A549 (cell line): ENCODE data around the gene RETREG1. TPM values are rescaled to one million over a fixed set of nuclear protein-coding genes. Genes with fewer than 3 reads are reported as not detected.

ENCODE experiments used
- ATAC-seq, 2 experiments: fragments of 200-7000 bp in 1 of 2; fragments of >200 bp in 1 of 2; cut with Nextera tagmentation in 1 of 2; cut with Tn5 transposase in 1 of 2; 3 replicates each; pipeline versions ENCODE4 v1.8.0 to v1.9.1; 2018 to 2020; ENCODE audit warnings: mild to moderate bottlenecking in 1 of 2, moderate library complexity in 1 of 2
- CTCF ChIA-PET: fragments of 300-600 bp; sonication (Branson Sonifier 250); formaldehyde crosslinking; extraction: SDS; loops from one replicate; lab custom pipeline; 2021; ENCODE audit warnings: antibody characterized with exemption, inconsistent platforms; lab: Yijun Ruan, JAX
- POLR2A ChIA-PET: fragments of 350-600 bp; formaldehyde crosslinking; extraction: SDS; loops from one replicate; lab custom pipeline; 2021; ENCODE audit warnings: antibody characterized with exemption, inconsistent platforms; lab: Yijun Ruan, JAX
- DNase-seq, 2 experiments: peaks; one replicate each; pipeline versions ENCODE4 v3.0.0 to v3.0.0-alpha.2; 2011 to 2016; ENCODE audit warnings: low read depth in 1 of 2, low spot score in 1 of 2
- FAIRE-seq: peaks from 2 replicates; lab custom pipeline; 2011; peaks lifted over from hg19 to GRCh38; lab: Jason Lieb, UNC
- H3K27ac ChIP-seq, 2 experiments: fragments of >200 bp; sonication (Bioruptor Twin); formaldehyde crosslinking; 3 replicates each; pipeline ENCODE4 v1.5.1; 2016 to 2017
- H3K4me1 ChIP-seq: fragments of >200 bp; sonication (Bioruptor Twin); formaldehyde crosslinking; 3 replicates; pipeline ENCODE4 v1.6.1; 2016
- H3K4me2 ChIP-seq: fragments of >200 bp; sonication (Bioruptor Twin); formaldehyde crosslinking; 3 replicates; pipeline ENCODE4 v1.6.1; 2016
- H3K4me3 ChIP-seq: fragments of >200 bp; sonication (Bioruptor Twin); formaldehyde crosslinking; 3 replicates; pipeline ENCODE4 v1.5.1; 2016
- H3K9me3 ChIP-seq: fragments of >200 bp; sonication (Bioruptor Twin); formaldehyde crosslinking; 3 replicates; pipeline ENCODE4 v1.6.1; 2016
- CBX8 ChIP-seq: fragments of 200-600 bp; sonication (generic); IDR thresholded peaks from 2 replicates; pipeline ENCODE4 v1.6.1; 2016
- CHD2 ChIP-seq: fragments of 150-350 bp; IDR thresholded peaks from 2 replicates; pipeline ENCODE4 v1.6.1; 2014; ENCODE audit warnings: low read length; ENCODE audit not compliant: partially characterized antibody
- EHMT2 ChIP-seq: fragments of 200-600 bp; sonication (generic); IDR thresholded peaks from 2 replicates; pipeline ENCODE4 v1.6.1; 2016; ENCODE audit warnings: antibody characterized with exemption, low read depth, mild to moderate bottlenecking, moderate library complexity
- ESRRA ChIP-seq: fragments of 150-350 bp; IDR thresholded peaks from 2 replicates; pipeline ENCODE4 v1.6.1; 2014; ENCODE audit warnings: mild to moderate bottlenecking, low read length, borderline replicate concordance
- FOSB ChIP-seq: fragments of 250-450 bp; sonication (Bioruptor Pico); IDR thresholded peaks from 2 replicates; pipeline ENCODE4 v1.5.0; 2020; ENCODE audit warnings: mild to moderate bottlenecking, moderate library complexity
- FOXS1 ChIP-seq: fragments of 250-450 bp; sonication (Bioruptor Pico); IDR thresholded peaks from 2 replicates; pipeline ENCODE4 v1.5.0; 2020; ENCODE audit warnings: mild to moderate bottlenecking, moderate library complexity
- HDAC2 ChIP-seq: fragments of 200-600 bp; sonication (generic); IDR thresholded peaks from 2 replicates; pipeline ENCODE4 v1.6.1; 2016
- HMGXB4 ChIP-seq: fragments of 250-450 bp; sonication (Bioruptor Pico); IDR thresholded peaks from 2 replicates; pipeline ENCODE4 v1.5.0; 2021; ENCODE audit warnings: mild to moderate bottlenecking, moderate library complexity, borderline replicate concordance
- HOXA7 ChIP-seq: fragments of 250-450 bp; sonication (Bioruptor Pico); IDR thresholded peaks from 2 replicates; pipeline ENCODE4 v1.5.0; 2020; ENCODE audit warnings: mild to moderate bottlenecking, moderate library complexity
- HOXB13 ChIP-seq: fragments of 250-450 bp; sonication (Bioruptor Pico); IDR thresholded peaks from 2 replicates; pipeline ENCODE4 v1.5.0; 2020; ENCODE audit warnings: low read depth, mild to moderate bottlenecking, moderate library complexity
- HOXB5 ChIP-seq: fragments of 250-450 bp; sonication (Bioruptor Pico); IDR thresholded peaks from 2 replicates; pipeline ENCODE4 v1.5.0; 2020; ENCODE audit warnings: mild to moderate bottlenecking, moderate library complexity
- KDM5A ChIP-seq: fragments of 200-600 bp; sonication (generic); IDR thresholded peaks from 2 replicates; pipeline ENCODE4 v1.6.1; 2016; ENCODE audit warnings: antibody characterized with exemption, mild to moderate bottlenecking
- MAFK ChIP-seq: fragments of 450-650 bp; IDR thresholded peaks from 2 replicates; pipeline ENCODE4 v1.6.1; 2014; ENCODE audit not compliant: partially characterized antibody
- MAZ ChIP-seq: fragments of 150-350 bp; IDR thresholded peaks from 2 replicates; pipeline ENCODE4 v1.6.1; 2014; ENCODE audit warnings: antibody characterized with exemption, low read depth, low read length, borderline replicate concordance
- MYC ChIP-seq: IDR thresholded peaks from 2 replicates; pipeline ENCODE4 v1.6.1; 2012; ENCODE audit warnings: mild to moderate bottlenecking, inconsistent platforms, low read length, improper control_type of control experiment, borderline replicate concordance
- NR3C1 ChIP-seq: fragments of >200 bp; sonication (Bioruptor Twin); formaldehyde crosslinking; IDR thresholded peaks from 3 replicates; pipeline ENCODE4 v1.6.1; 2017
- POLR2A ChIP-seq: IDR thresholded peaks from 2 replicates; pipeline ENCODE4 v1.6.1; 2012; ENCODE audit warnings: mild to moderate bottlenecking, low read length
- POLR2AphosphoS2 ChIP-seq: conservative IDR thresholded peaks from 2 replicates; pipeline ENCODE4 v1.6.1; 2012; ENCODE audit warnings: low read length, improper control_type of control experiment, inconsistent platforms
- RNF2 ChIP-seq: fragments of 200-600 bp; sonication (generic); IDR thresholded peaks from 2 replicates; pipeline ENCODE4 v1.6.1; 2016; ENCODE audit warnings: low read depth, mild to moderate bottlenecking, antibody characterized with exemption, moderate library complexity, borderline replicate concordance
- SMC3 ChIP-seq: fragments of >200 bp; sonication (Bioruptor Twin); formaldehyde crosslinking; IDR thresholded peaks from 3 replicates; pipeline ENCODE4 v1.6.1; 2018; ENCODE audit warnings: inconsistent platforms
- WGBS: methylation state at CpG from one replicate; pipeline ENCODE4 v1.1.6; 2017; ENCODE audit errors: missing lambda C conversion rate; 5-methylcytosine and 5-hydroxymethylcytosine counted together
- polyA plus RNA-seq, 4 experiments: library from polyadenylated mRNA; depleted of rRNA in 3 of 4; stranded (reverse); fragments of >200 nt; fragmentation: RNase III in 1 of 4; extraction: RNeasy Plus Mini Kit Qiagen cat#74134 plus additional on column Dnase treatment in 1 of 4; gene quantifications; 2 replicates in 3 of 4; 3 replicates in 1 of 4; pipeline ENCODE4 v1.2.3, GENCODE V29; 2011 to 2017

RETREG1 gene
- polyA plus RNA-seq, 2 of the 4 experiments (the other 2 are of a cell fraction), result 2.1 to 3.4 TPM

- DNase-seq (no peak), ATAC-seq (no peak), FAIRE-seq (no peak)
- no peak overlapping the region for H3K4me2 ChIP-seq
- no peak overlapping the region for H3K27ac ChIP-seq
- 77% methylated on average over 12 of the region's 12 CpGs for WGBS
- ChIA-PET POLR2A (no interaction called here), CTCF (interaction anchor here (1.0 to 1.7 kb wide), 3 partner anchors 11 to 85 kb away, joined by 3 to 6 read pairs (median 3); no protein-coding TSS in a partner anchor)
- H3K4me1 ChIP-seq, result no peaks in the 10 kb centered on the region
- no peak for TF ChIP-seq HOXB13 (CRISPR knock-in tag)
- no peak for TF ChIP-seq FOSB (CRISPR knock-in tag)
- TF ChIP-seq RNF2, result no peak
- no peak for TF ChIP-seq MAFK
- no peak for TF ChIP-seq POLR2AphosphoS2
- H3K9me3 ChIP-seq, result no peaks in the 10 kb centered on the region
- no peak overlapping the region for H3K4me3 ChIP-seq
Observed at GRCh38 chr5:16574789-16575721, 41.7 kb downstream of the RETREG1 start.

- H3K4me1 ChIP-seq, result no peaks in the 10 kb centered on the region
Observed at GRCh38 chr5:16573401-16573800, 43.4 kb downstream of the RETREG1 start.

DNA sequence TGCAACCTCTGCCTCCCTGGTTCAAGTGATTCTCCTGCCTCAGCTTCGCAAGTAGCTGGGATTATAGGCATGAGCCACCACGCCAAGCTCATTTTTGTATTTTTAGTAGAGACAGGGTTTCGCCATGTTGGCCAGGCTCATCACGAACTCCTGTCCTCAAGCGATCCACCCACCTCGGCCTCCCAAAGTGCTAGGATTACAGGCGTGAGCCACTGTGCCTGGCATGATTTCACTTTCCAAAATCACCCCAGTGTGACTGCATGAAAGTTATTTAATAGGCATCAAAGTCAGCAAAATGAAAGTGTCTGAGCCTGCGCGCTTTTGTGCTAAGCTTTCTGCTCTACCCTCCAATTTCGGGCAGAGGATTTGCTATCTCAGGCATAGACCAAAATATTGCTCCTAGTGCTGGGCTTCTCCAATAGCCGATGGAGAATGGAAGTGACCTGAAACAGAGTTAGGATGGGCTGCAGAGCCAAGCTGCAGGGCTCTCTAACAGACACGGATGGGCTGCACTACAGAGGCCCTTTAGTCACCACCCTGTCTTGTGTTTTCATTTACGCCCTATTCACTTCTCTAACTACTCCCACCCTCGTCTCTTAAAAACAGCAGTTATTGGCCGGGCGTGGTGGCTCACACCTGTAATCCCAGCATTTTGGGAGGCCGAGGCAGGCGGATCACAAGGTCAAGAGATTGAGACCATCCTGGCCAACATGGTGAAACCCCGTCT is 44.3 kb downstream of the RETREG1 start:
- FAIRE-seq, result no peak
- no peaks in the 10 kb centered on the region for H3K4me1 ChIP-seq
- CTCF ChIA-PET, result interaction anchor here (0.5 to 1.4 kb wide), 3 partner anchors 9 to 617 kb away, joined by 3 to 4 read pairs (median 3); no protein-coding TSS in a partner anchor
- ATAC-seq, result no peak
- TF ChIP-seq HOXB5 (CRISPR knock-in tag), result no peak
- TF ChIP-seq POLR2A, result no peak
- no peak for TF ChIP-seq FOXS1
- no peak for TF ChIP-seq RNF2
- TF ChIP-seq MYC, result no peak
- TF ChIP-seq KDM5A, result no peak
- no peak for TF ChIP-seq ESRRA
- no peak for TF ChIP-seq MAZ
- TF ChIP-seq HOXA7, result no peak
- TF ChIP-seq CBX8, result no peak
- TF ChIP-seq HMGXB4 (CRISPR knock-in tag), result no peak
- TF ChIP-seq, all 56 proteins: peak for 0
- no peak overlapping the region for H3K4me2 ChIP-seq
- POLR2A ChIA-PET, result no interaction called here
- WGBS, result 82% methylated on average over 19 of the region's 19 CpGs
- no peaks in the 10 kb centered on the region for H3K9me3 ChIP-seq
- H3K4me3 ChIP-seq, result no peak overlapping the region
- no peak for DNase-seq
- no peak overlapping the region for H3K27ac ChIP-seq

More at GRCh38 chr5:16573401-16573800, 43.4 kb downstream of the RETREG1 start:
- CTCF ChIA-PET, result interaction anchor here (1.4 kb wide), 1 partner anchor 616 kb away, joined by 3 read pairs; no protein-coding TSS in a partner anchor
- FAIRE-seq (no peak), ATAC-seq (no peak), DNase-seq (no peak)
- no peak for TF ChIP-seq MAZ
- no peak for TF ChIP-seq HDAC2
- no peak for TF ChIP-seq POLR2AphosphoS2
- TF ChIP-seq EHMT2, result no peak
- TF ChIP-seq ESRRA, result no peak
- no peak for TF ChIP-seq NR3C1
- TF ChIP-seq RNF2, result no peak
- no peak for TF ChIP-seq CHD2
- no peak for TF ChIP-seq SMC3
- H3K27ac ChIP-seq, result no peak overlapping the region
- no peak overlapping the region for H3K4me3 ChIP-seq
- 59% methylated on average over 2 of the region's 2 CpGs for WGBS
- no peak overlapping the region for H3K4me2 ChIP-seq
- H3K9me3 ChIP-seq, result no peaks in the 10 kb centered on the region
- POLR2A ChIA-PET, result no interaction called here
